Measurements from ENCODE around the gene STPG3. TPM values are rescaled to one million over a fixed set of nuclear protein-coding genes. Genes with fewer than 3 reads are reported as not detected.

The STPG3 gene
- total and polyA plus RNA-seq, 2 of the 13 experiments (the other 11 are each of a cell fraction or from before 2014, with no cell fraction given): not detected

- 0 out of 2 replicates have a peak, but pooled peaks have one; percentile 35 for TF ChIP-seq ZBTB14 (CRISPR knock-in tag; IDR thresholded peaks at IDR 0.05)
- TF ChIP-seq POGK (CRISPR knock-in tag; conservative IDR thresholded peaks at IDR 0.05): 0 out of 2 replicates have a peak, but pooled peaks have one; percentile 56
- TF ChIP-seq ZNF572 (CRISPR knock-in tag; IDR thresholded peaks at IDR 0.05): 0 out of 2 replicates have a peak, but pooled peaks have one; percentile 81
- peak; percentile 88 for TF ChIP-seq HIC2 (CRISPR knock-in tag; IDR thresholded peaks at IDR 0.05; ENCODE audit: low read depth)
- peak; percentile 33; the same call in 1 of the 2 replicates for TF ChIP-seq MEF2D (CRISPR knock-in tag; IDR thresholded peaks at IDR 0.05)
- TF ChIP-seq SMAD1 (CRISPR knock-in tag; IDR thresholded peaks at IDR 0.05; ENCODE audit: borderline replicate concordance, low read depth): peak; percentile 20; the same call in 1 of the 2 replicates
- peak; percentile 72 for TF ChIP-seq HNF1B (CRISPR knock-in tag; IDR thresholded peaks at IDR 0.05)
- peak; percentile 90 for TF ChIP-seq ZNF670 (CRISPR knock-in tag; IDR thresholded peaks at IDR 0.05; ENCODE audit: borderline replicate concordance)
- 0 out of 2 replicates have a peak, but pooled peaks have one; percentile 45 for TF ChIP-seq CHCHD3 (CRISPR knock-in tag; IDR thresholded peaks at IDR 0.05)
- no peak for TF ChIP-seq NONO (IDR thresholded peaks at IDR 0.05)
- TF ChIP-seq NONO (CRISPR knock-in tag; conservative IDR thresholded peaks at IDR 0.05): peak; percentile 89
- 0 out of 2 replicates have a peak, but pooled peaks have one; percentile 78 for TF ChIP-seq ZNF850 (CRISPR knock-in tag; conservative IDR thresholded peaks at IDR 0.05)
- peak; percentile 19; the same call in 1 of the 2 replicates for TF ChIP-seq MAFF (IDR thresholded peaks at IDR 0.05; ENCODE audit: low read depth, low read length)
- TF ChIP-seq THAP9 (CRISPR knock-in tag; IDR thresholded peaks at IDR 0.05; ENCODE audit: borderline replicate concordance): peak; percentile 55; the same call in 1 of the 2 replicates
- 0 out of 2 replicates have a peak, but pooled peaks have one; percentile 18 for TF ChIP-seq PAF1 (CRISPR knock-in tag; IDR thresholded peaks at IDR 0.05)
- TF ChIP-seq FOXP1 (IDR thresholded peaks at IDR 0.05): no peak
- TF ChIP-seq FOXP1 (CRISPR knock-in tag; IDR thresholded peaks at IDR 0.05): no peak
- no peak for TF ChIP-seq PCBP2 (optimal IDR thresholded peaks at IDR 0.05; ENCODE audit: low read depth, low read length, poor library complexity, severe bottlenecking)
- peak; percentile 68 for TF ChIP-seq RBFOX2 (IDR thresholded peaks at IDR 0.05; ENCODE audit: low read depth, low read length)
- TF ChIP-seq AHR (CRISPR knock-in tag; IDR thresholded peaks at IDR 0.05): no peak; the same call in 1 of the 2 replicates
Measured at GRCh38 chr9:137229903-137230704, 21.0 kb upstream of the STPG3 start (continued).

Measured in HepG2 (cell line).